Activated CD4-positive, CD25-positive, alpha-beta regulatory T cell treated with anti-CD3 and anti-CD28 coated beads, Interleukin-2, amount 50 U/mL, for 16 hours (primary cell): Measurements from ENCODE around the gene IL16.

Source experiments
- DNase-seq: peaks from one replicate; pipeline ENCODE4 v3.0.0-alpha.2; 2020; ENCODE audit warnings: low read depth, low spot score

The IL16 gene

DNA sequence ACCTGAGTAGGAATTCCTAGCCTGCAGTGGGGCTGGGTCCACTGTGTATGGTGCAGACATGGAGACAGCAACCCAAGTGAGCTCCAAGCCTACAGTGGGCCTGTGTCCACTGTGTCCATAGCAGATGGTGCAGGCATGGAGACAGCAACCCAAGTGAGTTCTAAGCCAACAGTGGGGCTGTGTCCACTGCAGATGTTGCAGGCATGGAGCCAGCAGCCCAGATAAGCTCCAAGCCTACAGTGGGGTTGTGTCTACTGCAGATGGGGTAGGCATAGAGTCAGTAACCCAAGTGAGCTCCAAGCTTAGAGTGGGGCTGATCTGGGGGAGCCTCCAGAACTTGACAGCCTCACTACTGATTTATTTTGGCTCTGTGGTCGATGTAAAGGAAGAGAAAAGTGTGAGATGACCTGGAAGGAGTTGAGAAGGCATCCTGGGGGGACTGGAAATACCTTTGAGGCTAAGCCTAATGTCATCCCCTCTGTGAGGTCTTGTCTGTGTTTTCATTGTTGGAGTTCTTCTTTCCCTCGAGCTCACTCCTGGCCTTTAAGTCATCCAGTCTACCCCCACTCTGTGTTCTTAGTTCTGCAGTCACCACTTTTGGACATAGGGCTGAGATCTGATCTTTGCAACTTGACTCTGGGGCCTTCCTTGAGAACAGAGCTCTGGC, 22.4 kb upstream of the IL16 start:
- DNase-seq = no peak

DNA sequence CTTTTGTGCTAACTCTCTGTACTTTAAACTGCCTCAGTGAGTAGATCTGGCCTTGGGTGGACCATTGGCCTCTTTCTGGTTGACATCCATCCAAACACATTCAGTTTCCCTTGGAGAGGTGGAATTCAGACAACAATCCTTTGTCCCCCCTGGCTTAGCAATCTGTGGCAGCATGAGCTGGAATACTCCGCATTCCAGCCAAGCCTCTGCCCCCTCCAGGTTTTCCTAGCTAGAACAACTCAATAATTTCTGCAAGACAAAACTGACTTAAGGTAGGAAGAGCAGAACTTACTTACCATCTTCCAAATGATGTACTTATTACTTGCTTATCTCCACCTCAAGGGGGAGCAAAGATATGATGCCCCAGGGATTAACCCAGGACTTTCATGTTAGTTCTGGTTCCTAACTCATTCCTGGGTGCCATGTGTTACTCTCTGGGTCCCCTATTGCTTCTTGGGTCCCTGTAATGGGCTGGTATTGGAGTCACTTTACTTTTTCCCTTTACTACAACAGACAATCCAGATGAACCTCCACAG, 21.8 kb upstream of the IL16 start:
- DNase-seq = no peak

GRCh38 chr15:81175496-81175895, 21.2 kb upstream of the IL16 start:
- no peak for DNase-seq

GRCh38 chr15:81176291-81176893, 20.3 kb upstream of the IL16 start:
- no peak for DNase-seq

DNA sequence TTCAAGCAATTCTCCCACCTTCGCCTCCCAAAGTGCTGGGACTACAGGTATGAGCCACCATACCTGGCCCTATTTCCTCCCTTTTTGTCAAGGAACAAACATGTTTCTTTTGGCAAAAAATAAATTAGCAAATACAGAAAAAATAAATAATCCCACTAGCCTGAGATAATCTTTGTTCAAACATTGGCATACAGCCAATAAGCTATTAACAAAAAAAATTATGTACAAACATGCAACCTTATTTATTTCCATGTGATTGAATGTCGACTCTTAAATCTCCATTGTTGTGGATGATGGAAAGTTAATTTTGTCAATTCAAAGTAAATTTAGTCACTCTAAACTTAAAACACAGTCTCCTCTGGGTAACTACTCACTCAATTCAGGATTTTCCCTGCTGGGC, 18.3 kb upstream of the IL16 start:
- no peak for DNase-seq

GRCh38 chr15:81181220-81181619, 15.5 kb upstream of the IL16 start:
- no peak for DNase-seq

- no peak for DNase-seq
Observed at GRCh38 chr15:81182031-81182755, 14.5 kb upstream of the IL16 start.

DNA sequence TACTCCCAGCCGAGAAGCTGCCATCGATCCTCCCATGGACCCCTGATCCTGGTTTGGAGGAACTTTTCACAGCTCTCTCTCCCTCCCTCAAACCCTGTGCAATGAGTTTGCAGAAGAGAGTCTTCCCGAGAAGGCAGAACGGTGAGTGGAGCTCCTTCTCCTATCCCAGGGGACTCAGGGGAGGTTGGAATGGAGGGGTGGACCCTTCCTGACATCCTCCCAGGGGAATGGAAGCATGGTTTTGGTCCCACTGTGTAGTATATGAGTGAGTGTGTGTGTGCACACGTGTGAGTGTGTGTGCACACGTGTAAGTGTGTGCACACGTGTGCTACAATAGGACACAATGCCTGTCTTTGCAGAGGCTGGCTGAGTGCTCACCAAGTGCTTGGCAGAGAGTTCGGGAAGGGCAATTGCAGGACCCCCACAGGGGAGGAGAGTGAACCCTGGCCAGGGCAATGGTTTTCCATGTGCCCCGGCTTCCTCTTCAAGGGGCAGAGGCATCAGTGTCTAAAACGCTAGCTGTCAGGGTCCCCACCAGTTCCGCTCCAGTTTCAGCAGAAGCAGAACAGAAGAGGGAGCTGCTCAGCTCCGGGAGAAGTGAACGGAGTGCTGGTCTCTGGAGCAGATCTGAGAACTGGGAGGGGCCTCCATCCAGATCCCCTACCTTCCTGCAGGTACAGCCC, 13.8 kb upstream of the IL16 start:
- DNase-seq = no peak

GRCh38 chr15:81183439-81183775, 13.3 kb upstream of the IL16 start:
- no peak for DNase-seq

DNA sequence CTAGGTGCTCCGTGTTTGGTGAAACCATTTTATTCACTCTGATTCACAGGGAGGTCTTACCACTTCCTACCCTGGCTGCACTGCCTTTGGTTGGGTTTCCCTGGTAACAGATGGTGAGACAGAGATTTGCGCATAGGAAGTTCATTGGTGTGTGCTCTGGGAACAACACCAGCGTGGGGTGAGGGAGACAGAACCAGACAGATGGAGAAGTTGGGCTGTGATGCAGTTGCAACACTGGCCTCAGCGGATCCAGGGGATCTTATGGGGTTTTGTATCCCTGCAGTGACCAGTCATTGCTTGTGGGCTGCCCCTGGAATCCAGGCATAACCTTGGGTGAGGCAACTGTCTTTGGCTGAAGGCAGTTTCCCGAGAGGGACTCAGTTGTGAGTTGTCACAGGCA, 12.5 kb upstream of the IL16 start:
- no peak for DNase-seq

- DNase-seq = no peak
Observed at GRCh38 chr15:81185631-81186295, 10.9 kb upstream of the IL16 start.

DNA sequence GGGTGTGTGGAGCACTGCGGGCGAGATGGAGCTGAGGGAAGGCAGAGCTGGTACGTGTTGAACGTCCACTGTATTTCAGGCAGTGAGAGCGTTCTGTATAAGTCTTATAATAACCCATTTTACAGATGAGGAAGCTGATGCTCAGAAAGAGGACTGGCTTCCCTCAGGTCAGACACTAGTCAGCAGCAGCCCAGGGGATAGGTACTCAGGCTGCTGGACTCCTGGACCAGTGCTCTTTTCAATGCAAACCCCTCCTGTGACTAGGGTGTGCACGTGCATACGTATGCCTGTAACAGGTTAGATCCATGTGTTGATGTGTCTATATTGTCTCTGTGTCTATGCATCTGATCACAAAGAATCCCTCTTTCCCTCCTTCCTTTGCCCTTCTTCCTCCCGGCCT, 8.3 kb upstream of the IL16 start:
- DNase-seq = no peak

DNA sequence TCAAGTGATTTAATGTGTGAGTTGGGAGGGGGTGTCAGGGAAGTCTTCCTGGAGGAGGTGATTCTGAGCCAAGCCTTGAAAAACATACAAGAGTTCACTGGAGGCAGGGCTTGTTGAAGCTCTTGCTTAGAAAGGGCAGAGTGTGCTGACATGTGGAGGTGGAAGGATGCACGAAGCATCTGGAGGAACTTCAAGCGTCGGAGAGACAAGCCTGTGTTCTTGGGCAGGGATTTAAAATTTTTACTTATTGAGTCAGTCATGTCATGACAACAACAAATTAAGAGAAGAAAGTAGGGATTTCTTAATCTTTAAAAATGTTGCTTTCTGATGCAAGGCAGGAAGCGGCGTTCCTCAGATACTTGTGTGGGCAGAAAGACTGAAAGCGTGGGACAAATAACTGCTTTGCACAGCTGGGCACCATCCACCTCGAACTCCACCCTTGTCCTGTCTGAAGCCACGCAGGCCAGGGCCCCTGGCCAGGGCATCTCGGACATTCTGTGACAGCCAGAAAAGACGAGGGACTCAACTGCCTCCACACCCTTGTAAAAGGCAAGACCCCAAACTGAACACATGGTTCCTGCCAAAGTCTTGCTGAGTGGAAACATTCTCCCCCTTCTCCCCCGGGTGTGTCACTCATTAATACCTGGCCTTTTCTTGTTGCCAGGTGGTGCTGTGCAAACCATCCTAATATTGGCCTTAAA, 6.9 kb upstream of the IL16 start:
- DNase-seq = no peak

DNA sequence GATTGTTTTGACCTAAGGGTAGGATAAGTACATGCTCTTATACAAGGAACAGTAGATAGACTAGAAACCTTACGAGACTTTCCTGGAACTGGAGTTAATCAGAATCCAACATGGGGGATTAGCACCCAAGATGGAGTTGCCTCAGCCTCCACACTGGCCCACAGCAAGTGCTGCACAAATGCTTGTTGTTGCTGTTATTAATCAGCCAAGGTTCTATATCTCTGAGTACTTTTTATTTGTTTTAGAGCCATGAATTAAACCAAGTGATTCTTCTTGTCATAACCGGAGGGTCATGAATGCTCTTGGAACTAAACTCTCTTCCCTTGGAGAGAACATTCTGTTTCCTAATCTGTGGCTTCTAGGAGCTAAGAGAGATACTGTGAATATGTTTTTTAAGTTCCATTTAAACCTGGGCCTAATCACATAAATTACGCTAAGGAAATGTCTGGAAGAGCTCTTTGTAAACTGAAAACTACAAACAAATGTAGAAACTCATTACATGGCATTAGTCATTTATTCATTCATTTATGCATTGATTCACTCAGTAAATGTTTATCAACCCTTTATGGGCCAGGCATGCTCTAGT, 5.7 kb upstream of the IL16 start:
- no peak for DNase-seq

DNA sequence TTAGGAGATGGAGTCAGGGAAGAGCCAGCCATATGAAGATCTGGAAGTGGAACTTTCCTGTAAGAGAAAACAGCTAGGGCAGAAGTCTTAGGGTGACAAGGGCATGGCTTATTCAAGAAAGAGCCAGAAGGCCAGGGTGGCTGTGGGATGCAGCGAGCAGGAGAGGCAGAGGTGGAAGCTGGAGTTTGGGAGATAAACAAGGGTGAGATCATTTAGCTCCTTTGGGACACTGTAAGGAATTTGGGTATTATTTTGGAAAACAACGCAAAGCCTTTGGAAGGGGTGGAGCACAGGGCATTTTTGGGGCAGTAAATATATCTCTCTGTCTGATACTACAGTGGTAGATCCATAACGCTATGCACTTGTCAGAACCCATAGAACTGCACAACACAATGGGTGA, 5.0 kb upstream of the IL16 start:
- DNase-seq = no peak

- no peak for DNase-seq
Observed at GRCh38 chr15:81194723-81195122, 2.0 kb upstream of the IL16 start.

DNA sequence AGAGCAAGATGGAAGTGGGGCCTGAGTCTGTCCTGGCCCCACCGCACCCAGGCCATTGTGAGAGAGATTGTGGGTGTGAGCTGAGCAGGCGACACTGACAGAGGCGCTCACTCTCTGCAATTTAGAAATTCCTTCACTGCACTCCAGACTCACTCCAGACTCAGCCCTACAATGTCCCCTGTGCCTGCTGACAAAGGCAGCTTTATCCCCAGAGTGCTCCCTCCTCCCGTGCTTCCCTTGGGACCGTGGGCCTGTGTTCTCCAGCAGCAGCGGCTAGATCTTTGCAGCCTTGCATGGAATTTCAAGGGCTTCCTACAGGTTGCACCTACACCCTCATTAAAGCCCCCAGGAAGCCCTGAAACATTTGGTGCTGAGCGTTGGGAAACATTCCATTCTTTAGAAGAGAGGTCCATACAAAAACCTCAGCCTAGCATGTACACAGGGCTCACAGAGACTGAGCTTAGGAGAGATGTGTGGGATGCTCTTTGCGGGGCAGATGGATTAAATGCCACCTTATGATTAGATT, 1.3 kb upstream of the IL16 start:
- DNase-seq = no peak

GRCh38 chr15:81197255-81197630, 564 bp downstream of the IL16 start:
- DNase-seq = no peak

- no peak for DNase-seq
Observed at GRCh38 chr15:81197688-81198281, 1.1 kb downstream of the IL16 start.
